ENCODE measurements around the gene PRXL2A. TPM values are rescaled to one million over a fixed set of nuclear protein-coding genes. Genes with fewer than 3 reads are reported as not detected.

Gene PRXL2A
- polyA plus RNA-seq, 3 donors: 0.61 to 4.1 (median 3.4) TPM

DNA sequence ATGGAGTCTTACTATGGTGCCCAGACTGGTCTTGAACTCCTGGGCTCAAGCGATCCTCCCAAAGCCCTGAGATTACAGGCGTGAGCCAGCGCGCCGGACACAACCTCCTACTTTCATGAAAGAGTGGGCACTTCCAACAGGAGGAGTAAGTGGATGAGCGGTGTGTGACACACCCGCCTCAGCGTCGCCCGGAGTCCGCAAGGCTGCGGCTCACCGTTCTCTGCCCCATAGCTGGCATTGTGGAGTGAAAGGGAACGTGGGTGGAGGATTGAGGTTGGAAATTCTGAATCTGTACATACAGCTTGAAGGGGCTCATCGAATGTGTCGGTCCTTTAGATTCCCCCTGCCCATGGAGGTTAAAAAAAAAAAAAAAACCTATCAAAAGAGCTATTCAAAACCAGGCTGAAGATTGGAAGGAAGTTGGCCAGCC lies 524 bp upstream of the PRXL2A start:
- H3K4me2 ChIP-seq (replicated peaks; ENCODE audit: extremely low read depth, low read length, poor library complexity, severe bottlenecking): peak overlapping the region; percentile 93
- H3K9ac ChIP-seq (ENCODE audit: insufficient read depth, low read length, poor library complexity, severe bottlenecking): peak overlapping the region; percentile 62
- H3K4me1 ChIP-seq (ENCODE audit: control insufficient read depth in 1 of 2, insufficient read depth in 2 of 2, low read length in 2 of 2): peaks cover 15 to 24% of the 10 kb centered on the region in 2 donors
- peaks cover 0 to 28% of the 10 kb centered on the region in 2 donors for H3K27me3 ChIP-seq (ENCODE audit: control insufficient read depth in 2 of 2, insufficient read depth in 2 of 2, low read length in 2 of 2)
- peaks cover 16% of the 10 kb centered on the region for H3K4me1 Mint-ChIP-seq
- H3K9me3 ChIP-seq (replicated peaks in 1 of 2; ENCODE audit: control insufficient read depth in 1 of 2, insufficient read depth in 1 of 2, low read length in 2 of 2): no peaks in the 10 kb centered on the region
- H3K4me3 ChIP-seq (replicated peaks in 1 of 3; ENCODE audit: low read depth in 2 of 3, low read length in 3 of 3): peak overlapping the region; percentile 47 to 87 (median 62)
- H3K4me3 Mint-ChIP-seq: peak overlapping the region; percentile 85 to 96
- H3K9me3 Mint-ChIP-seq: peaks cover 0 to 3% (median 0%) of the 10 kb centered on the region in 7 donors
- no peaks in the 10 kb centered on the region for H3K79me2 ChIP-seq (ENCODE audit: insufficient read depth, low read length)
- peak overlapping the region; percentile 92 for H2AFZ ChIP-seq (ENCODE audit: insufficient read depth, low read depth, low read length, poor library complexity, severe bottlenecking)
- TF ChIP-seq, protein P1, sequence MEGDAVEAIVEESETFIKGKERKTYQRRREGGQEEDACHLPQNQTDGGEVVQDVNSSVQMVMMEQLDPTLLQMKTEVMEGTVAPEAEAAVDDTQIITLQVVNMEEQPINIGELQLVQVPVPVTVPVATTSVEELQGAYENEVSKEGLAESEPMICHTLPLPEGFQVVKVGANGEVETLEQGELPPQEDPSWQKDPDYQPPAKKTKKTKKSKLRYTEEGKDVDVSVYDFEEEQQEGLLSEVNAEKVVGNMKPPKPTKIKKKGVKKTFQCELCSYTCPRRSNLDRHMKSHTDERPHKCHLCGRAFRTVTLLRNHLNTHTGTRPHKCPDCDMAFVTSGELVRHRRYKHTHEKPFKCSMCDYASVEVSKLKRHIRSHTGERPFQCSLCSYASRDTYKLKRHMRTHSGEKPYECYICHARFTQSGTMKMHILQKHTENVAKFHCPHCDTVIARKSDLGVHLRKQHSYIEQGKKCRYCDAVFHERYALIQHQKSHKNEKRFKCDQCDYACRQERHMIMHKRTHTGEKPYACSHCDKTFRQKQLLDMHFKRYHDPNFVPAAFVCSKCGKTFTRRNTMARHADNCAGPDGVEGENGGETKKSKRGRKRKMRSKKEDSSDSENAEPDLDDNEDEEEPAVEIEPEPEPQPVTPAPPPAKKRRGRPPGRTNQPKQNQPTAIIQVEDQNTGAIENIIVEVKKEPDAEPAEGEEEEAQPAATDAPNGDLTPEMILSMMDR (IDR thresholded peaks at IDR 0.05): no peak
- H3K36me3 Mint-ChIP-seq: peaks cover 0 to 10% of the 10 kb centered on the region in 2 donors
- H3K27me3 Mint-ChIP-seq (ENCODE audit: low read depth in 3 of 3): peaks cover 31 to 35% (median 32%) of the 10 kb centered on the region in 3 donors
- H3K27ac Mint-ChIP-seq: peak overlapping the region in 2 of 7 donors; percentile 10 to 47
- intact Hi-C loops (cut with micrococcal nuclease): no loop called here
- no peaks in the 10 kb centered on the region for H3K36me3 ChIP-seq (replicated peaks in 1 of 2; ENCODE audit: control insufficient read depth in 1 of 2, insufficient read depth in 2 of 2, low read length in 2 of 2)
- no peaks in the 10 kb centered on the region for H4K20me1 ChIP-seq (ENCODE audit: insufficient read depth, low read length)
- 6% methylated on average over 13 of the region's 16 CpGs for WGBS (ENCODE audit: insufficient coverage)
- H3K27ac ChIP-seq (ENCODE audit: low read depth in 1 of 2, low read length in 2 of 2): no peak overlapping the region
- peak in 2 of 3 donors; percentile 10 to 25 for DNase-seq

DNA sequence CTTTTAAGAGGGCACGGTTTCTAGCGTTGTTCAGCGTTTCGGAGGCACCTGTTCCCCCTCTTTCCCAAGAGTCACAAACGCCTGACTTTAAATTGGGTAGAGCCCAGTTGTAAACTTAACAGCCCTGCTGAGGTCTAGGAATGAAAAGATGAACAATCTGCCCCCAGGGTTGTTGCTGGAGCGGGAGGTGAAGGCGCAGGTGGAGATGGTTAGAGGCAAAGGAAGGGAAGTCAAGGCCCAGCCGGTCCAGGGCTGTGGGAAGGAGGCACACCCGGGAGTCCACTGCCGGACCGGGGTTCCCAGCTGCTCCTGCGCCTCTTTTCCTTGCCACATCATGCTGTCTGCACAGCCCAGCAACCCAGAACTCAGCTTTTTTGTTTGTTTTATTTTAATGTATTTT lies 770 bp downstream of the PRXL2A start:
- Histone ChIP-seq H3K79me2 (ENCODE audit: insufficient read depth, low read length) (no peaks in the 10 kb centered on the region), H3K27ac (ENCODE audit: low read depth in 1 of 2, low read length in 2 of 2) (no peak overlapping the region), H3K36me3 (replicated peaks in 1 of 2; ENCODE audit: control insufficient read depth in 1 of 2, insufficient read depth in 2 of 2, low read length in 2 of 2) (no peaks in the 10 kb centered on the region), H3K9ac (ENCODE audit: insufficient read depth, low read length, poor library complexity, severe bottlenecking) (peak overlapping the region; percentile 62), H2AFZ (ENCODE audit: insufficient read depth, low read depth, low read length, poor library complexity, severe bottlenecking) (peak overlapping the region; percentile 92), H3K4me2 (replicated peaks; ENCODE audit: extremely low read depth, low read length, poor library complexity, severe bottlenecking) (peak overlapping the region; percentile 93), H3K27me3 (ENCODE audit: control insufficient read depth in 2 of 2, insufficient read depth in 2 of 2, low read length in 2 of 2) (peaks cover 0 to 28% of the 10 kb centered on the region in 2 donors), H3K9me3 (replicated peaks in 1 of 2; ENCODE audit: control insufficient read depth in 1 of 2, insufficient read depth in 1 of 2, low read length in 2 of 2) (no peaks in the 10 kb centered on the region), H3K4me3 (replicated peaks in 1 of 3; ENCODE audit: low read depth in 2 of 3, low read length in 3 of 3) (peak overlapping the region in 2 of 3 experiments; percentile 62 to 87), H3K4me1 (ENCODE audit: control insufficient read depth in 1 of 2, insufficient read depth in 2 of 2, low read length in 2 of 2) (peaks cover 20 to 32% of the 10 kb centered on the region in 2 donors), H4K20me1 (ENCODE audit: insufficient read depth, low read length) (no peaks in the 10 kb centered on the region)
- intact Hi-C loops (cut with micrococcal nuclease): no loop called here
- 67% methylated on average over 2 of the region's 12 CpGs for WGBS (ENCODE audit: insufficient coverage)
- peaks cover 28% of the 10 kb centered on the region for H3K4me1 Mint-ChIP-seq
- no peak overlapping the region for H3K27ac Mint-ChIP-seq
- peak overlapping the region; percentile 85 to 96 for H3K4me3 Mint-ChIP-seq
- H3K36me3 Mint-ChIP-seq: peaks cover 0 to 10% of the 10 kb centered on the region in 2 donors
- peaks cover 0 to 2% (median 0%) of the 10 kb centered on the region in 7 donors for H3K9me3 Mint-ChIP-seq
- DNase-seq: no peak
- peaks cover 32 to 35% (median 34%) of the 10 kb centered on the region in 3 donors for H3K27me3 Mint-ChIP-seq (ENCODE audit: low read depth in 3 of 3)
- TF ChIP-seq, protein P1 (IDR thresholded peaks at IDR 0.05): no peak
